K562 treated with DMSO at 1 percent for 12 hours (cell line): ENCODE measurements around the gene FAM78B. TPM values are rescaled to one million over a fixed set of nuclear protein-coding genes. Genes with fewer than 3 reads are reported as not detected.

Experiments used
- total RNA-seq: library from RNA; unstranded; fragments of 300-600 nt; gene quantifications from 2 replicates; pipeline ENCODE4 v1.2.3, GENCODE V29; 2022; ENCODE audit not compliant: insufficient read depth

Gene FAM78B
- total RNA-seq = not detected in 2 replicates

GRCh38 chr1:166166698-166167571 lies at the start of gene FAM78B:
TSS of gene FAM78B (minus strand) at chr1:166167001. CDS start at chr1:166166248, 753 bp downstream.

